GM12874 (cell line): ENCODE results near the gene LPXN.

Experiments used
- TF ChIP-seq, protein P1 (sequence below): IDR thresholded peaks from 2 replicates; pipeline ENCODE4 v1.5.1; 2011; ENCODE audit warnings: low read depth, mild to moderate bottlenecking, control low read depth, low read length, moderate library complexity; ENCODE audit not compliant: insufficient read depth

LPXN gene

GRCh38 chr11:58509748-58510147, 65.9 kb downstream of the LPXN start:
- TF ChIP-seq, protein P1, sequence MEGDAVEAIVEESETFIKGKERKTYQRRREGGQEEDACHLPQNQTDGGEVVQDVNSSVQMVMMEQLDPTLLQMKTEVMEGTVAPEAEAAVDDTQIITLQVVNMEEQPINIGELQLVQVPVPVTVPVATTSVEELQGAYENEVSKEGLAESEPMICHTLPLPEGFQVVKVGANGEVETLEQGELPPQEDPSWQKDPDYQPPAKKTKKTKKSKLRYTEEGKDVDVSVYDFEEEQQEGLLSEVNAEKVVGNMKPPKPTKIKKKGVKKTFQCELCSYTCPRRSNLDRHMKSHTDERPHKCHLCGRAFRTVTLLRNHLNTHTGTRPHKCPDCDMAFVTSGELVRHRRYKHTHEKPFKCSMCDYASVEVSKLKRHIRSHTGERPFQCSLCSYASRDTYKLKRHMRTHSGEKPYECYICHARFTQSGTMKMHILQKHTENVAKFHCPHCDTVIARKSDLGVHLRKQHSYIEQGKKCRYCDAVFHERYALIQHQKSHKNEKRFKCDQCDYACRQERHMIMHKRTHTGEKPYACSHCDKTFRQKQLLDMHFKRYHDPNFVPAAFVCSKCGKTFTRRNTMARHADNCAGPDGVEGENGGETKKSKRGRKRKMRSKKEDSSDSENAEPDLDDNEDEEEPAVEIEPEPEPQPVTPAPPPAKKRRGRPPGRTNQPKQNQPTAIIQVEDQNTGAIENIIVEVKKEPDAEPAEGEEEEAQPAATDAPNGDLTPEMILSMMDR: no peak

GRCh38 chr11:58508814-58509213, 66.8 kb downstream of the LPXN start:
- TF ChIP-seq, protein P1: no peak

DNA sequence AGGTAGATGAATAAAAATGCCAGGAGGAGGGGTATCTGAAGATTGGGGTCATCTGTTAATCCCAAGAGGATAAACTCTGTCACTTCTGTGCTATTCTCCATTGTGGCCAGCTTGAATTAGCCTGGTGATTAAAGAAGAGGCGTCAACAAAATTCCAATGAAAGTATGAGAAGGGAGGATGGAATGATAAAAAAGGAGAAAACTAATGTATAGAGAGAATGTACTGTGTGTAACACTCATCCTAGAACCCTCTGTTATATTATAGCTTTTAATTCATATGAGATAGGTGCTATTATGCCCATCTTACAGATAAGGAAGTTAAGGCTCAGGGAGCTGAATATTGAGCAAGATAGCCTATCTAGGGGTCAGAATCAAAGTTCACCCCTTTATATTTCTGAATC, 67.7 kb downstream of the LPXN start, which contains the start of gene OR5B21:
TSS of gene OR5B21 (minus strand) at position 101 of the 400 bp plus-strand sequence. CDS start at position 101, 0 bp downstream.
- TF ChIP-seq, protein P1: no peak

DNA sequence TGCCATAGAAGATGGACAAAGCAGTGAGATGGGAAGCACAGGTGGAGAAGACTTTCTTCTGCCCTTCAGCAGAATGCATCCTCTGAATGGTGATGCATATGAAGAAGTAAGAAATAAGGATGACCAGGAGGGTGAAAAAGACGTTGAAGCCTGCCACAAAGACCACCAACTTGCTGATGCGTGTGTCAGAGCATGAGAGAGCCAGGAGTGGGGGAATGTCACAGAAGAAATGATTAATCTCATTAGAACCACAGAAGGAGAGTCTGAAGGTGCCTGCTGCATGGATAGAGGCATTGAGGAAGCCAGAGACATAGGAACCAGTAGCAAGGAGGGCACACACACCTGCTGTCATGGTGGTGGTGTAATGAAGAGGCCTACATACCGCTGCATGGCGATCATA, 68.3 kb downstream of the LPXN start:
- TF ChIP-seq, protein P1: no peak

GRCh38 chr11:58506935-58507334, 68.7 kb downstream of the LPXN start:
- TF ChIP-seq, protein P1: no peak

- TF ChIP-seq, protein P1: no peak
Observed at GRCh38 chr11:58505849-58506248, 69.8 kb downstream of the LPXN start.

GRCh38 chr11:58504232-58504631, 71.4 kb downstream of the LPXN start:
- TF ChIP-seq, protein P1: no peak
